CD8-positive, alpha-beta memory T cell (primary cell): Measurements from ENCODE around the gene MKI67. TPM values are rescaled to one million over a fixed set of nuclear protein-coding genes. Genes with fewer than 3 reads are reported as not detected.
A peak's percentile ranks its signal among the peaks of the same experiment; 100 is the strongest.
"Not testable (repeated sequence)": the region's sequence is repeated elsewhere in the genome, so short reads cannot be mapped to it uniquely, and the experiment has no call there.

Experiments
- CTCF ChIA-PET: fragments of 350-600 bp; sonication (Branson Sonifier 250); formaldehyde crosslinking; loops from one replicate; lab custom pipeline; 2021; ENCODE audit warnings: antibody characterized with exemption; lab: Charles Lee
- POLR2A ChIA-PET: fragments of 350-600 bp; sonication (Branson Sonifier 250); formaldehyde crosslinking; loops from one replicate; lab custom pipeline; 2021; ENCODE audit warnings: antibody characterized with exemption; lab: Charles Lee
- DNase-seq, 5 donors: peaks; one replicate each; pipeline versions ENCODE4 v3.0.0 to v3.0.0-alpha.2; 2020 to 2022; ENCODE audit warnings: mixed read lengths in 1 of 5
- H3K27ac ChIP-seq: one replicate; pipeline ENCODE4 v1.7.0; 2013; ENCODE audit warnings: low read depth, mild to moderate bottlenecking, low read length, moderate library complexity
- H3K27me3 ChIP-seq: 2 replicates; pipeline ENCODE4 v1.7.0; 2013; ENCODE audit warnings: low read length, mild to moderate bottlenecking; ENCODE audit not compliant: insufficient read depth, poor library complexity, severe bottlenecking
- H3K36me3 ChIP-seq: 2 replicates; pipeline ENCODE4 v1.7.0; 2013; ENCODE audit warnings: mild to moderate bottlenecking, low read length, moderate library complexity; ENCODE audit not compliant: insufficient read depth
- H3K4me1 ChIP-seq: 2 replicates; pipeline ENCODE4 v1.7.0; 2013; ENCODE audit warnings: mild to moderate bottlenecking, low read length, moderate library complexity; ENCODE audit not compliant: insufficient read depth
- H3K4me3 ChIP-seq: 2 replicates; pipeline ENCODE4 v1.7.0; 2013; ENCODE audit warnings: mild to moderate bottlenecking, low read length
- H3K9me3 ChIP-seq: 2 replicates; pipeline ENCODE4 v1.7.0; 2013; ENCODE audit warnings: mild to moderate bottlenecking, low read length
- H3K27ac Mint-ChIP-seq, 8 donors: one replicate each; pipeline ENCODE4 v1.8.0; 2020 to 2021; ENCODE audit warnings: mixed read lengths in 8 of 8, mild to moderate bottlenecking in 6 of 8, inconsistent platforms in 3 of 8, moderate library complexity in 3 of 8
- H3K27me3 Mint-ChIP-seq, 2 donors: one replicate each; pipeline ENCODE4 v1.8.0; 2020 to 2021; ENCODE audit warnings: mixed read lengths in 2 of 2, mild to moderate bottlenecking in 1 of 2, moderate library complexity in 1 of 2
- H3K36me3 Mint-ChIP-seq, 3 donors: one replicate each; pipeline ENCODE4 v1.8.0; 2020 to 2021; ENCODE audit warnings: mixed read lengths in 3 of 3, inconsistent platforms in 1 of 3, mild to moderate bottlenecking in 1 of 3
- H3K4me1 Mint-ChIP-seq, 3 donors: one replicate each; pipeline ENCODE4 v1.8.0; 2020 to 2021; ENCODE audit warnings: mixed read lengths in 3 of 3, inconsistent platforms in 1 of 3, mild to moderate bottlenecking in 1 of 3
- H3K4me3 Mint-ChIP-seq, 7 donors: one replicate each; pipeline ENCODE4 v1.8.0; 2020 to 2021; ENCODE audit warnings: mixed read lengths in 7 of 7, mild to moderate bottlenecking in 6 of 7, moderate library complexity in 4 of 7, inconsistent platforms in 2 of 7
- H3K9me3 Mint-ChIP-seq, 5 donors: one replicate each; pipeline ENCODE4 v1.8.0; 2020 to 2022; ENCODE audit warnings: mixed read lengths in 5 of 5, mild to moderate bottlenecking in 3 of 5, moderate library complexity in 2 of 5, inconsistent platforms in 1 of 5
- polyA plus RNA-seq: library from polyadenylated mRNA; unstranded; fragments of 300-500 nt; fragmentation: Illumina TruSeq; gene quantifications from one replicate; pipeline ENCODE4 v1.2.3, GENCODE V29; 2021
- total RNA-seq, 2 experiments: library from RNA; stranded (reverse); gene quantifications; one replicate each; pipeline ENCODE4 v1.2.3, GENCODE V29; 2021

Gene MKI67
- total and polyA plus RNA-seq, 3 experiments from 2014 or later, result 0.70 to 136 (median 113) TPM

DNA sequence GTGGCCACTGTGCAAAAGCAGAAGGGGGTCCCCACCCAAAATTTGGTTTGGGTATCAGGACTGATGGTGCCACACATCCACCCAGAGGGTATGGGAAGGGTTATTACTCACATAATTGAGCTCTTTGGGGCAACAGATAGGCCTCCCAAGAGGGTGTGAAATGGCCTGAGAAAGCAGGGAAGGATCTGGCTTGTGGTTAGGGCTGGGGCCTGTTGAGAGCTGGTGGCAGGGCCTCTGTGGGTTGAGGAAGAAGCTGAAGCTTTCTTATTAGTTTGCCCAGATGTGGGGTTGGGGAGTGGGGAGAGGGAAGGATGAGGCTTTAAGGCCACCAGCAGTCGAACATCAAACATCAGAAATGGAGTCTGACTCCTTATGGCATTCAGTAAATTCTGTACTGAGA, 18.3 kb upstream of the MKI67 start:
- no peak for DNase-seq
- Mint-ChIP-seq H3K4me3 (peak overlapping the region in 1 of 7 donors; percentile 20), H3K36me3 (no peaks in the 10 kb centered on the region), H3K27me3 (no peaks in the 10 kb centered on the region), H3K27ac (no peak overlapping the region), H3K9me3 (no peaks in the 10 kb centered on the region), H3K4me1 (peaks cover 3 to 9% (median 4%) of the 10 kb centered on the region in 3 donors)
- CTCF ChIA-PET, result interaction anchor here (1.4 kb wide), 1 partner anchor 66 kb away, joined by 3 read pairs; no protein-coding TSS in a partner anchor
- Histone ChIP-seq H3K27me3 (no peaks in the 10 kb centered on the region), H3K36me3 (no peaks in the 10 kb centered on the region), H3K27ac (no peak overlapping the region), H3K4me1 (no peaks in the 10 kb centered on the region), H3K4me3 (no peak overlapping the region), H3K9me3 (no peaks in the 10 kb centered on the region)
- POLR2A ChIA-PET, result no interaction called here

DNA sequence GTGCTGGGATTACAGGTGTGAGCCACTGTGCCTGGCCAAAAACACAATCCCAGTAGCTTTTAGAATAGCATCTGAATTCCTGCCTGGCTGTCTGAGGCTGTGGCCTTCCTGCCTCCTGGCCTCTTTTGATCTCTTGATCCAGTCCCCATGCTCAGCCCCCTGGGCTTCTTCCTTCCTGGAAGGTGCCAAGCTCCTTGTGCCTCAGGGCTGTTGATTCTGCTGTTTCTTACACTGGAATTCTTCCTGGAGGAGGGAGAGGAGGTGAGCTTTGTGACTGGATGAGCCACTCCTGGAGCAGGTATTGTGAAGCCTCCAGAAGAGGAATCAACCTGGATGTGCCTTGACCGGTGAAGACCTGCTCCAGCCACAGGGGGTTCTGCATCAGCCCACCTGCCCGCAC, 17.3 kb upstream of the MKI67 start:
- Mint-ChIP-seq H3K36me3 (no peaks in the 10 kb centered on the region), H3K4me1 (peaks cover 3 to 9% (median 4%) of the 10 kb centered on the region in 3 donors), H3K27me3 (no peaks in the 10 kb centered on the region), H3K4me3 (no peak overlapping the region), H3K27ac (peak overlapping the region in 1 of 8 donors; percentile 76), H3K9me3 (no peaks in the 10 kb centered on the region)
- Histone ChIP-seq H3K36me3 (no peaks in the 10 kb centered on the region), H3K27me3 (no peaks in the 10 kb centered on the region), H3K27ac (no peak overlapping the region), H3K9me3 (no peaks in the 10 kb centered on the region), H3K4me3 (no peak overlapping the region), H3K4me1 (no peaks in the 10 kb centered on the region)
- ChIA-PET CTCF (interaction anchor here (0.9 to 1.4 kb wide), 4 partner anchors 11 to 68 kb away, joined by 3 to 4 read pairs (median 3); no protein-coding TSS in a partner anchor), POLR2A (no interaction called here)
- DNase-seq, result no peak

DNA sequence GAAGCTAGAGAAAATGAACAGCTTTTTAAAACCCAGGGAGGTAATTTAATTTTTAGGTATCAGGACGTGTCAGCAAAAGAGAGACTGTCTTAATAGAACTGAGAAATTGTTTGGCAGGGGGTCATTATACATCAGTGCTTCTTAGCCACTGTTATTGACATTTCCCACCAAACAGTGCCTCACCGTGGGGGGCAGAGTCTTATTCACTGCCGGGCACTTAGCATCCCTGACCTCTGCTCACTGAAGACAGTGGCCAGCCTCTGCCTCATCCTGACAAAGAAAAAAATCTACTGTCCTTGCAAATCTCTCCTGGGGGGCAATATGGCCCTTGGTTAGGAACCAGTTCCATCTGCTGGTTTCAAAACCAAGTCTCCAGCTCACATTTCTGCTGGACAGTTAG, 14.2 kb upstream of the MKI67 start:
- no peaks in the 10 kb centered on the region for H3K9me3 ChIP-seq
- no peaks in the 10 kb centered on the region for H3K36me3 ChIP-seq
- no peak overlapping the region for H3K4me3 ChIP-seq
- Mint-ChIP-seq H3K27me3 (no peaks in the 10 kb centered on the region), H3K27ac (no peak overlapping the region), H3K4me3 (no peak overlapping the region), H3K9me3 (no peaks in the 10 kb centered on the region), H3K36me3 (no peaks in the 10 kb centered on the region), H3K4me1 (no peaks in the 10 kb centered on the region)
- no peaks in the 10 kb centered on the region for H3K27me3 ChIP-seq
- H3K27ac ChIP-seq, result no peak overlapping the region
- ChIA-PET CTCF (no interaction called here), POLR2A (interaction anchor here (0.6 kb wide), 1 partner anchor 10 kb away, joined by 3 read pairs; no protein-coding TSS in a partner anchor)
- no peaks in the 10 kb centered on the region for H3K4me1 ChIP-seq
- no peak for DNase-seq

GRCh38 chr10:128138429-128138828, 12.2 kb upstream of the MKI67 start:
- H3K4me1 Mint-ChIP-seq, POLR2A ChIA-PET, DNase-seq, H3K36me3 ChIP-seq, H3K27ac Mint-ChIP-seq, H3K27me3 Mint-ChIP-seq, H3K4me3 ChIP-seq, H3K36me3 Mint-ChIP-seq, H3K9me3 Mint-ChIP-seq, H3K27me3 ChIP-seq, H3K4me3 Mint-ChIP-seq, H3K9me3 ChIP-seq, H3K27ac ChIP-seq, H3K4me1 ChIP-seq: not testable (repeated sequence)
- CTCF ChIA-PET, result interaction anchor here (0.6 to 0.7 kb wide), 2 partner anchors 12 to 52 kb away, joined by 3 read pairs; no protein-coding TSS in a partner anchor

DNA sequence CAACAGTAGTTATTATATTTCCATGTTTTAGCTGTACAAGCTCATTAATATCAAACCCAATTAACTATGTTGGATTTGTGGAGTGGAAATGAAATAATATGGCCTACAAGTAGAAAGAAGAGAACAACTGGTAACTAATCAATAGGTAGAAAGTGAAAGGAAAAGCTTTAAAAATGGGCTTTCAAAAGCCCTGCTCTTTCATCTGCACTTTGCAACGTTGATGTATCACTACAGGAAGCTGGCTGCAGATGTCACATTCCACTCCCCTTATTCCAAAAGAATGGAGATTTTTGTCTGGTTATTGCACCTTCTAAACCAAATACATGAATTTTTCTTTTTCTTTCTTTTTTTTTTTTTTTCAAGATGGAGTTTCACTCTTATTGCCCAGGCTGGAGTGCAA, 11.7 kb upstream of the MKI67 start:
- H3K4me1 Mint-ChIP-seq, result no peaks in the 10 kb centered on the region
- no peaks in the 10 kb centered on the region for H3K4me1 ChIP-seq
- no peaks in the 10 kb centered on the region for H3K9me3 Mint-ChIP-seq
- no peak for DNase-seq
- CTCF ChIA-PET, result interaction anchor here (0.7 to 1.1 kb wide), 2 partner anchors 49 to 52 kb away, joined by 3 read pairs; no protein-coding TSS in a partner anchor
- peaks cover 0 to 7% of the 10 kb centered on the region in 2 donors for H3K27me3 Mint-ChIP-seq
- no peaks in the 10 kb centered on the region for H3K36me3 Mint-ChIP-seq
- no peaks in the 10 kb centered on the region for H3K9me3 ChIP-seq
- H3K27ac Mint-ChIP-seq, result no peak overlapping the region
- POLR2A ChIA-PET, result no interaction called here
- H3K4me3 Mint-ChIP-seq, result no peak overlapping the region
- no peak overlapping the region for H3K27ac ChIP-seq
- H3K27me3 ChIP-seq, result no peaks in the 10 kb centered on the region
- H3K36me3 ChIP-seq, result no peaks in the 10 kb centered on the region
- no peak overlapping the region for H3K4me3 ChIP-seq

- Mint-ChIP-seq H3K27me3 (peaks cover 6 to 10% of the 10 kb centered on the region in 2 donors), H3K9me3 (no peaks in the 10 kb centered on the region), H3K4me3 (peak overlapping the region in 1 of 7 donors; percentile 71), H3K27ac (no peak overlapping the region), H3K4me1 (peaks cover 12 to 17% (median 16%) of the 10 kb centered on the region in 3 donors), H3K36me3 (peaks cover 0 to 1% (median 0%) of the 10 kb centered on the region in 3 donors)
- no peak overlapping the region for H3K4me3 ChIP-seq
- ChIA-PET POLR2A (no interaction called here), CTCF (interaction anchor here (0.9 kb wide), 1 partner anchor 82 kb away, joined by 4 read pairs; no protein-coding TSS in a partner anchor)
- H3K27ac ChIP-seq, result no peak overlapping the region
- peaks cover 13% of the 10 kb centered on the region for H3K4me1 ChIP-seq
- no peaks in the 10 kb centered on the region for H3K36me3 ChIP-seq
- H3K9me3 ChIP-seq, result no peaks in the 10 kb centered on the region
- DNase-seq, result no peak
- peaks cover 6% of the 10 kb centered on the region for H3K27me3 ChIP-seq
Measured at GRCh38 chr10:128130051-128130450, 3.8 kb upstream of the MKI67 start.

DNA sequence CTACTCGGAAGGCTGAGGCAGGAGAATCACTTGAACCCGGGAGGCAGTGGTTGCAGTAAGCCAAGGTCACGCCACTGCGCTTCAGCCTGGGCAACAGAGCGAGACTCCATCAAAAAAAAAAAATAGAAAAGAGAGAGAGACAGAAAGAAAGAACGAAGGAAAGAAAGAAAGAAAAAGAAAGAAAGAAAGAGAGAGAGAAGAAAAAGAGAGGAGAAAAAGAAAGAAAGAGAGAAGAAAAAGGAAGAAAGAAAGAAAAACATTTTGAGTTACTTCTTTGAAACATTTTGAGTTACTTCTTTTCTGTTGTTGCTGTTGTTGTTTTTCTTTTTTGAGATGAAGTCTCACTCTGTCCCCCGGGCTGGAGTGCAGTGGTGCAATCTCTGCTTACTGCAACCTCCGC, 2.4 kb upstream of the MKI67 start:
- Mint-ChIP-seq H3K27me3 (peaks cover 19% of the 10 kb centered on the region in 2 donors), H3K4me1 (peaks cover 25 to 32% (median 31%) of the 10 kb centered on the region in 3 donors), H3K36me3 (peaks cover 0 to 1% (median 0%) of the 10 kb centered on the region in 3 donors), H3K4me3 (no peak overlapping the region), H3K9me3 (no peaks in the 10 kb centered on the region), H3K27ac (no peak overlapping the region)
- Histone ChIP-seq H3K27me3 (peaks cover 20% of the 10 kb centered on the region), H3K9me3 (no peaks in the 10 kb centered on the region), H3K27ac (no peak overlapping the region), H3K4me3 (no peak overlapping the region), H3K4me1 (peaks cover 22% of the 10 kb centered on the region), H3K36me3 (no peaks in the 10 kb centered on the region)
- no peak for DNase-seq
- POLR2A ChIA-PET, result no interaction called here
- CTCF ChIA-PET, result no interaction called here

DNA sequence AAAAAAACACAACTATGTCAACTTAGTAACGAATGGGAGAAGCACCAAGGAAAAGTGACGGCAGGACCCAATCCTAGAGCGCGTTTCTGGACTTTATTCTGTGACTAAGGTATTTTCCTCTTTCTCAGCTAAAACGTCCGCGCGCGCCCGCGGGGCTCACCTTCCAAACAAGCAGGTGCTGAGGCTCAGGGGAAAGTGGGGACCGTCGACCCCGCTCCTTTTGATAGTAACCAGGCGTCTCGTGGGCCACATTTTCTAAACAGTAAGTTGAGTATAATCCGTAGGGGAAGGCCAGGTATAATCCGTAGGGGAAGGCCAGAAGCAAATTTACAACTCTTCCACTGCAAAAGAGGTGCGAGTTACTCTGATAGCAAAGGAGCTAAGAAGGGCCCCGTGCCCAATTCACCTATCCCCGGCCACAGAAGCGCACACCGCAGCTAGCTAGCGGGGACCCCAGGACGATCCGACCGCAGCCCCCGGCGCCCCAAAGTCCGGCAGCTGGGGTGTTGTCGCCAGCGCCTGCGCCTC, 743 bp downstream of the MKI67 start:
- Mint-ChIP-seq H3K27me3 (peaks cover 19 to 37% of the 10 kb centered on the region in 2 donors), H3K4me3 (peak overlapping the region; percentile 87 to 94 (median 91)), H3K9me3 (no peaks in the 10 kb centered on the region), H3K27ac (peak overlapping the region; percentile 13 to 89 (median 78)), H3K4me1 (peaks cover 31 to 59% (median 49%) of the 10 kb centered on the region in 3 donors), H3K36me3 (peaks cover 0 to 1% (median 0%) of the 10 kb centered on the region in 3 donors)
- Histone ChIP-seq H3K27ac (peak overlapping the region; percentile 58), H3K9me3 (no peaks in the 10 kb centered on the region), H3K4me1 (peaks cover 22% of the 10 kb centered on the region), H3K4me3 (peak overlapping the region; percentile 64), H3K27me3 (peaks cover 21% of the 10 kb centered on the region), H3K36me3 (no peaks in the 10 kb centered on the region)
- POLR2A ChIA-PET, result no interaction called here
- CTCF ChIA-PET, result interaction anchor here (0.7 to 0.9 kb wide), 2 partner anchors 56 to 86 kb away, joined by 3 read pairs; no protein-coding TSS in a partner anchor
- peak in 1 of 5 donors; percentile 22 for DNase-seq
